Measurements from ENCODE around the gene MAGED2. TPM values are rescaled to one million over a fixed set of nuclear protein-coding genes. Genes with fewer than 3 reads are reported as not detected.
"Not testable (repeated sequence)": the region's sequence is repeated elsewhere in the genome, so short reads cannot be mapped to it uniquely, and the experiment has no call there.

Gene MAGED2, protein sequence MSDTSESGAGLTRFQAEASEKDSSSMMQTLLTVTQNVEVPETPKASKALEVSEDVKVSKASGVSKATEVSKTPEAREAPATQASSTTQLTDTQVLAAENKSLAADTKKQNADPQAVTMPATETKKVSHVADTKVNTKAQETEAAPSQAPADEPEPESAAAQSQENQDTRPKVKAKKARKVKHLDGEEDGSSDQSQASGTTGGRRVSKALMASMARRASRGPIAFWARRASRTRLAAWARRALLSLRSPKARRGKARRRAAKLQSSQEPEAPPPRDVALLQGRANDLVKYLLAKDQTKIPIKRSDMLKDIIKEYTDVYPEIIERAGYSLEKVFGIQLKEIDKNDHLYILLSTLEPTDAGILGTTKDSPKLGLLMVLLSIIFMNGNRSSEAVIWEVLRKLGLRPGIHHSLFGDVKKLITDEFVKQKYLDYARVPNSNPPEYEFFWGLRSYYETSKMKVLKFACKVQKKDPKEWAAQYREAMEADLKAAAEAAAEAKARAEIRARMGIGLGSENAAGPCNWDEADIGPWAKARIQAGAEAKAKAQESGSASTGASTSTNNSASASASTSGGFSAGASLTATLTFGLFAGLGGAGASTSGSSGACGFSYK
- 246 TPM for total RNA-seq

DNA sequence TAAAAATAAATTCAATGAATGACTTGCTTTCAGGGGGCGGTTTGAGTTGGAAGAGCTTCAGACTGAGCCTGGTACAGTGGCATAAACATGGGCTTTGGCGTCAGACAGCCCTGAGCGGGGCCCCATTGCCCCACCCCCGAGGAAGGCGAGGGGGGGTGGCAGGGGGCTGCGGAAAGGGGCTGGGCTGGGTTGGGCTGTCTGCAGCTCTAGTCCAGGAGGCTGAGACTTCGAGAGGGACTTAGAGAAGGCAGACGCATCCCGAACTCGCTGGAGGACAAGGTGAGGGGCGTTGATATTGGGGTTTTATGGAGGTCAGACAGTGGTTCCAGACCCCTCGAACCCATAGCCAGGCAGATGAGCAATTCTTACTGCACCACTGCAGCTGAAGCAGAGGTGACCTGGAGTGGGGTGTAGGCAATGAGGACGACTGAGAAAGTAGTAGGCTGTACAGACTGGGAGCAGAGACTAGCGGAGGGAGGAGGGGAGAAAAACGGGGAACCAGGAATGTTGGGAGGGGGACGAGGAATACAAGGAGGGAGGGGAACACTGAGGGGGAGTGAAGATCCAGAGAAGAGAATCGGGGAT, at the start of gene MAGED2:
Gene MAGED2, plus strand, starts transcription at position 222 of the 585 bp plus-strand sequence. CDS start 1,587 bp downstream, outside the sequence.
- FAIRE-seq (no peak), DNase-seq (ENCODE audit: low spot score in 2 of 2) (peak; percentile 30 to 38)

DNA sequence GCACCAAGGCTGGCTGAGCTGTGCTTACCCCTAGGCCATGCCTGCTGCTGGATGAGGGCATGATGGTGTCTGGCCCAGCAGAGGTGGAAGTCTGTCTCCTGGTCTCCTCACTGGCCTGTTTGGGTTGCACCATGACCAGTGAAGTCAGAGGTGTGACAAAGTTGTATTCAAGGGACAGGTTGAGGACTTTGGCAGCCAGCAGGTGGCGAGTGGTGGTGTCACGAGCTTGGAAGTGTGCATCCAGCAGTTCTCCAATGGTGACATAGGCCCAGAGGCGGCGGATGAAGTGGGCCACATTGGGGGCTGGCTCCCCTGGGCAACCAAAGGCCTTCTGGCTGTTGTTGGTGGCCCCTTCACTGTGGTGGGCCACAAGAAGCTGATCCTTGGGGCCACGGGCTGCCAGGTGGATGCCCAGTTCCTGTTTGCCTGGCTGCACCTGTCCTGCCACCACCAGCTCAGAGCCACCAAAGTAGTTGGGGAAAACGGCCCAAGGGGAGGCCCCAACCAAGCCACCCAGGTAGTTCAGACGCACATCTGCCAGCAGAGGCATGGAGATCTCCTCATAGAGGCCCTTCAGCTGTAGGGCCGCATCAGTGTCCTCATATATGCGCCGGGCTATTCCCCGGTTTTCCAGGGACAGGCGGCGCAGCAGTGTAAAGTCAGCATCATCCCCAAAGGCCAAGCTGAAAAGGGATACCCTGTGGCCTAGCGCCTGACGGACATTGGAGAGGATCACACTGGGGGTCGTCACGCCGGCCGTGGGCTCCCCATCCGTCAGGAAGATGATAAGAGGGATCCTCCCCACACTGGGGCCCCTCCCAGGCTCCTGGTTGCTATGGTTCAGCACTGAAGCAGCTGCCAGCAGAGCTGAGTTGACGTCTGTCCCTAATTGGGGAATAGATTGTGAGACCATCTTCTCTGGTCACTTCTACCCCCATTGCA, 49.2 kb upstream of the MAGED2 start:
- no peak for FAIRE-seq
- DNase-seq (ENCODE audit: low spot score in 2 of 2): no peak

GRCh38 chrX:54774391-54775094, 33.0 kb upstream of the MAGED2 start:
- not testable (repeated sequence) for DNase-seq (ENCODE audit: low spot score in 2 of 2); FAIRE-seq

- FAIRE-seq (no peak), DNase-seq (ENCODE audit: low spot score in 2 of 2) (no peak)
These were observed 31.5 kb upstream of the MAGED2 start for GRCh38 chrX:54776061-54776460.

DNA sequence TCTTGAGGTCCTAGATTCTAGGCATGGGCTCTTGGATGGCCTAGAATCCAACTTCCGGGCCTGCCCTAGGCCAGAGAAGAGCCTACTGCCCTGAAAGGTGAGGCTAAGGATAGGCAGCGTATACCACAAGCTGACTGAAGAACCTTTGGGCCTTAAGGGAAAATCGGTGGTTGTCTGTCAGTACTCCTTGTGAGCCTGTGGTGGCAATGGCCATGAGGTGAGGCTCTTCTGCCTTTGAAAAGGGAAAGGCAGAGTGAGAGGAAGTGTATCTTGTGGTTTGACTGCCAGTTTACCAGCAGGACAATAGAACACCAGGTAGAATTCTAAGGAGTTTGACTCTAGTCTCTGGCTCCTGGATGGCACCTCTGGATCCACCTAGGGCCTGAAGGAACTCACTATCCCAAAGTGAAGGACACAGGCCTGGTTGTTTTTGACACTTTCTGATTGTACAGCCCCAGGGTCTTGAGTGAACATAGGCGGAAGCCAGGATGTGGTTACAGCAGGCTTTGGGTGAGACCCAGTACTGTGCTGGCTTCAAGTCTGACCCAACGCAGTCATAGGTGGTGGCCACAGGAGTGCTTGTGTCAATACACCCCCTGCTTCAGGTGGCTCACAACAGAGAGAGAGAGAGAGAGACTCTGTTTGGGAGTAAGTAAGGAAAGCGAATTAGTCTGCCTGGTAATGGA, 30.4 kb upstream of the MAGED2 start:
- FAIRE-seq (no peak), DNase-seq (ENCODE audit: low spot score in 2 of 2) (no peak)

DNA sequence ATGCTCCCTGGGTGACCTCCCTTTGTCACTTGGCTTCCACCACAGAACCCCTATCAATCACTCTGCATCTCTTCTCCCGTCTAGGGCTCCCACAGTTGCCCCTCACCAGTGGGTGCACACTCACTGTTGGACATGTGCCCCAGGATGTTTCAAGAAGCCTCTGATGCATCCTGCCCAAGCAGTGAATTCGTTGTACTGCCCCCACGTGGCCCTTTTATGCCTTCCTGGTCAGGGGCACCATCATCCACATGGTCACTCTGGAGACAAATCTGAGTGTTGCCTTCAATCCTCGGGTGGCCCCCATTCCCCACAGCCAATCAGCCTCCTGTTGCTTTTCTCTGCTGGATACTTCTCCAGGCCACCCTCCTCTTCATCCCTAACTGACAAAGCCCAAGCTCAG, 21.6 kb upstream of the MAGED2 start:
- no peak for DNase-seq (ENCODE audit: low spot score in 2 of 2)
- no peak for FAIRE-seq

GRCh38 chrX:54786967-54787366, 20.6 kb upstream of the MAGED2 start:
- DNase-seq (ENCODE audit: low spot score in 2 of 2) (no peak), FAIRE-seq (no peak)

- no peak for FAIRE-seq
These were observed 19.1 kb upstream of the MAGED2 start for GRCh38 chrX:54788446-54788845.

GRCh38 chrX:54789405-54789804, 18.1 kb upstream of the MAGED2 start:
- DNase-seq (ENCODE audit: low spot score in 2 of 2); FAIRE-seq: not testable (repeated sequence)

More at GRCh38 chrX:54788446-54788845, 19.1 kb upstream of the MAGED2 start:
- no peak for DNase-seq (ENCODE audit: low spot score in 2 of 2)

DNA sequence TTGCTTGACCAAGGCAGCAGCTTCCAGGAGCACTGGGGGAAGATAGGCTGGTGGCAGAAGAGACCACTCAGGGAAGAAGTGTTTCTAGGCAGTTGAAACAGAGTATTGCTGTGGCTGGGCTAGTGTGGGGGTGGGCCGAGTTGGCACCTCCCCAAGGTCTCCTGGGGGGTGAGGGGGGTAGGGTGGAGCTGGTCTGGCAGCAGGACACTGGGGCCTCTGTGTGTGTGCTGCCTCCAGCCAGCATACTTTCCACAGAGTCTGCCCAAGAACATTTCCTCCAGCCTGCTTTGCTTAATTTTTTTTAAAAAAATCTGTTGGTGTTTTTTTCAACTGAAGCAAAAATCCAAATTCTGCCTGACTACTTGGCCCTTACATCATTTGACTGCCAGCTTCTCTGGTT, 13.5 kb upstream of the MAGED2 start:
- FAIRE-seq (no peak), DNase-seq (ENCODE audit: low spot score in 2 of 2) (no peak)

- no peak for FAIRE-seq
These were observed 12.8 kb upstream of the MAGED2 start for GRCh38 chrX:54794795-54795194.

DNA sequence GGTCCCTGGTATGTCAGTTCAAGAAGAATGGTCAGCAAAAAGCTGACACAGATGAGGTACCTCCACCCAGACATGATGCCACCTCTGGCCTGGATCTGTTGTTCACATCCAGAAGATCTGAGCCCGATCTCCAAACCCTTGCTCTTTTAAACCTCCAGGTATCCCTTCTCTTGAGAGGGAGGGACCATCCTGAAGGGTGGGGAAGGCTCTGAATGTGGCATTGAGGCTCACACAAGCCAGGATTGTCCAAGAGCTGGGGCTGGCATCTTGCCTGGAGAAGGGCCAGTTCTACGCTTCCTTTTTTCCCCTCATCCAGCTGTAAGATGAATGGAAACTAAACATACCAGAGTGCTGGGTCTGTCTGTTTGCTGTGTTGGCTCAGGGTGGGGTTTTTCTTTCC, 9.4 kb upstream of the MAGED2 start, which contains the start of gene ITIH6:
Gene ITIH6, minus strand, starts transcription at position 119 of the 400 bp plus-strand sequence. Its CDS starts 45 bp downstream, at position 74.
- DNase-seq (ENCODE audit: low spot score in 2 of 2) (no peak), FAIRE-seq (no peak)

More at GRCh38 chrX:54794795-54795194, 12.8 kb upstream of the MAGED2 start:
- no peak for DNase-seq (ENCODE audit: low spot score in 2 of 2)

DNA sequence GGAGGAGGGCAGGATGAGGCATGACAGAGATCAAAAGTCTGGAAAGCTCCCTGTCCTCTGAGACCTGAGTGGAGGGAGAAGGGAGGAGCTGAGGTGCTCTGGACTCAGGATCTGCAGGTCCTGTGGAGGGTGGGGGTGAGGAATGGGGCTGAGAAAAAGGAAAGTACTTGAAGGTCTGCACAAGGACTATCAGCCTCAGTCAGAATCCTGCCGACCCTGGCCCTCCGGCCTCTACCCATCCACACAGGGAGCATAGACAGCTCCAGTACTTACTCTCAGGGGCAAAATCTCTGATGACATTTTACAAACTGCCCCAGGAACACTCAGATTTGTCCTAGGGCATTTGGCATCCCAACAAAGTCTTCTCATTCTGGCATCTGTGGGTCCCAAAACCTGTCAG, 8.5 kb upstream of the MAGED2 start:
- FAIRE-seq (no peak), DNase-seq (ENCODE audit: low spot score in 2 of 2) (no peak)

GRCh38 chrX:54808109-54808604, 612 bp downstream of the MAGED2 start:
- peak; percentile 59 to 68 for DNase-seq (ENCODE audit: low spot score in 2 of 2)
- FAIRE-seq: no peak

DNA sequence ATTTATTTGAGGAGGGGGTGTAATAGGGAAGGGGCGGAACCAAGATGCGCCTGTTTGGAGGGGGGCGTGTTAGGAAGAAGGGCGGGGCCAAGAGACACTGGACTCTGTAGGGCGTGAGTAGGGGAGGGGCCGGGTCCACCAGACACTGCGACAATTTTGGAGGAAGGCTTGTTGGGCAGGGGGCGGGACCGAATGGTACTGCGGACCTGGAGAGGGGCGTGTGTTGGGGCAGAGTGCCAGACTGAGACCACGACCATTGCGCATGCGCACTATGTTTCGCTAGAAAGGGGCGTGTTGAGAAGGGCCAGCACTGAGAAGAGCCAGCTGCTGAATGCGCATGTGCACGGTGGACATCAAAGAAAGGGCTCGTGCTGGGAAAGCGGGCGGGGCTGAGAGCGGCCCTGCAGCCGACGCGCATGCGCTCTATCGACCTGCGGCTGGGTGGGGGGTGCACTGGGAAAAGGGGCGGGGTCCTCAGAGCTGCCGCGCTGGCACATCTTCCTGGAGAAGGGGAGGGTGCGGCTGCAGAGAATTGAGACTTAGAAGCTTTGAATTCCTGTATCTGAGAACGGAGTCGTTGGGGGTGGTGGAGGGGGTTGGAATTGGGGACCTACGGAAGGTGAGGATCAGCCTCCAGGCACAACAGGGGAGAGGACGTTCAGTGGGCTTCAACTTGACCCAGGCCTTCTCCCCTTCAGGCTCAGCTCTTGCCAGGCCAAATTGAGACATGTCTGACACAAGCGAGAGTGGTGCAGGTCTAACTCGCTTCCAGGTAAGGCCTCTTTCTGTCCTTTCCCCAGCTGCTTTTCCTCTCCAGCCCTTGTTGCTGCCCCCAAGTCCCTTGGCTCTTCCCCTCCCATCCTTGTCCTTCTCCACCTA, 1.3 kb downstream of the MAGED2 start:
- peak; percentile 69 to 85 for DNase-seq (ENCODE audit: low spot score in 2 of 2)
- no peak for FAIRE-seq

GRCh38 chrX:54810532-54810931, 3.0 kb downstream of the MAGED2 start:
- DNase-seq (ENCODE audit: low spot score in 2 of 2) (no peak), FAIRE-seq (no peak)

DNA sequence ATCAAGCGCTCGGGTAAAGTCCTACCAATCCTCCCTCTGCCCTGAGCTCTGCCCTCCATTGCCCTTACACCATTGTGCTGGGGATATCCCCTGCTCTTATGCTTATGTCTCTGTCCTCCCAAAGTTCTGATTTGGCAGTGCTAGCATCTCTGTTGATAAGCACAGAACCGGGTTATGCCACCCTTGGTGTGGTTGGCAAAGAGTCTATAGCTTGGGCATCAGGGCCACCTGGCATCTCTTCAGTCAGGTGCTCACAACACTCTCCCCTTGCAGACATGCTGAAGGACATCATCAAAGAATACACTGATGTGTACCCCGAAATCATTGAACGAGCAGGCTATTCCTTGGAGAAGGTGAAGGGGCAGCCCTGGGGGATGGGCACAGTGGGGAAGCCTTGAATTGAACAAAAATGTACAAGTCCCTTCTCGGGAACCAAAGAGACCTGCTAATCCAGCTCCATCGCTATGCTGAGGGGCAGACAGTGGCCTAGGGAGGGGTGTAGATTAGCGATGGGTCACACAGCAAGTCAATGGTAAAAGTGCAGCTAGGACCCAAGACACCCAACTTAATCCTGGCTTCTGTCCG, 3.8 kb downstream of the MAGED2 start:
- DNase-seq (ENCODE audit: low spot score in 2 of 2) (no peak), FAIRE-seq (no peak)
